GM18498 (cell line): ENCODE results near the gene CASP1.

ENCODE experiments used
- ATAC-seq: cut with Tn5 transposase; IDR thresholded peaks from one replicate; pipeline ENCODE4 v1.9.1; 2021; ENCODE audit warnings: mild to moderate bottlenecking, moderate library complexity; ENCODE audit not compliant: unreplicated experiment

CASP1 gene

DNA sequence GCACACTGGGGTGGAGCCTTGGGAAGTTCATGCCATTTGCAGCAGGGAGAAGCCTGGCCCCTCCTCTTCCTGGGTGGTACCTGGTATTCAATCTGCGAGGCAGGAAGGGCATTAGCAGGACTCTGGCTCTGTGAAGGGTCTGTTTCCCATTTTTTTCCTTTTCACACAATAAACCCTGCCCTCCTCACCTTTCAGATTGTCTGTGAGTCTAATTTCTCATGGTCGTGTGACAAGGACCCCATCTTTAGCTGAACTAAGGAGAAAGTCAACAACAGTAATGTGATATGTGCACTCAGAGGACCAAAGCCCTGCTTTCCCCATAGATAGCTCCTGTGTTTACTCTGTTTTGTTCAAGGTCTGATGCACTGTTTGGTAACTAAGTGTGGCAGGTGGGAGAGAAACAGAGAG is 39.9 kb downstream of the CASP1 start:
- ATAC-seq, result no peak

DNA sequence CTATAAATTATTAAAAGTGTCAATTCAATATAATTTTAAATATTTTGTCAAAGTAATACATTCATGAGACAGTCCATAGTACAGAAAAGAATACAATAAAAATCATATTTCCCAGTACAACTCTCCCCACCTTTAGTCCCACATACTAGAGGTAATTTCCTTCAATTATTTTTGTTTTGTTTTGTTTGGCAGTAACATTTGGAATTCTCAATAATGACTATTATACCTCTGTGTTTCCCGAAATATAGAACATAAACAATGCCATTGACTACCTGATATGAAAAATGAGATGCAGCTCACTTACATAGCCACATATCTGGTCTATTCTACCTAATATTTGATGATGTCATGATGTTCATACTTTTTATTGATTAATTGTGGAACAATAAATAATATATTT is 42.2 kb downstream of the CASP1 start:
- no peak for ATAC-seq

DNA sequence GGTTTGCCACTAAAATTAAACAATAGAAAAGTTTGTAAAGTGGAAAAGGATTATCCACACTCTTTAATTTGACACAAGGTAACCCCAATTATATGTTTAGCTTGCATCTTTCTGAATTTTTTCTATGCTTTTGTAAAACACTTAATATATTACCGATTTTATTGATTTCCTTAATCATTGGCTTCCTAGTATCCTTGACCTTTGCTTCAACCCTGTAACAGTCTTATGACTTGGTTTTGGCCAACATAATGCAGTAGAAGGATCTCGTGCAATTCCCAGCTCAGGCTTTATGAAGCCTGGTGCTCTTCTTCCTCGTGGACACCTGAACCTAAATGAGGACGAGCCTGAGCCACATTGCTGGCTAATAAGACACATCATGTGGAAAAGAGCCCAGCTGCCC is 43.0 kb downstream of the CASP1 start:
- ATAC-seq, result no peak

DNA sequence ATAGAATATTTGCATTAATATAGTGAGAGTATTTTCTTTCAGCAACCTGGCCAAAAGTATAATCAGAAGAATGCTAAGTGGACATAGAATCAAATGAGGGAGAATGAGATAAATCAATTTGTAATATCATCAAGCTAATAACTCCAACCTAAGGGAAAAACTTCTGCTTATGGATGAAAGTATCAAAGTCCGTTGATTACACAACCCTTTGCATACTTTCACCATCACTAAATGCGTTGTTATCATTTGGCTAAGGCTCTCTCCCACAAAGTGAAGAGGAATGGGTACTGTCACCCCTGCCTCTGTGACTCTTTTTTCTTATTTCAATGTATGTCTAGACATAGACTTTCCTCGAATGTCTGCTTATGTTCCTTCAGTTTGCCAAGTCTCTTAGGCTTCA is 50.1 kb downstream of the CASP1 start:
- ATAC-seq, result no peak

DNA sequence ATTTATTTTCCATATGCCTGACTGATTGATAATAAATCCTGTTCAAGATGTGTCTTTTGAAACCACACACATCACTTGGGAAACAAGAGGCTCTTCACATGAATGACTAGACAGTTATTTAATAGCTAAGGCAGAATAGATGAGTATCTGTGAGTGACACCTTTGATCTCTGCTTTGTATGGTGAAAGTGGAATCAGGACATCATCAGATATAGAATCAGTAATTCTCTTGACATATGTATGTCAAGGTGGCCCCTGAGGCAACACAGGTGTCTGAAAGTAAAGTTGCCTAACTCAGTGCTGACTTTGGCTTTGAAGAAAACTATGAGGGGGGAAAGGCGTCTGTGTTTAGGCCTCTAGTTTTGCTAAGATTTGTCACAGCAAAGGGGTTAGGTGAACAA is 55.1 kb downstream of the CASP1 start:
- no peak for ATAC-seq
